SK-N-MC (cell line): ENCODE measurements around the gene PLEKHG4B.

Source experiments
- EZH2 ChIP-seq: fragments of 200-600 bp; sonication (generic); IDR thresholded peaks from one replicate; pipeline ENCODE4 v1.6.1; 2017; ENCODE audit warnings: antibody characterized with exemption
- POLR2AphosphoS5 ChIP-seq: IDR thresholded peaks from 2 replicates; pipeline ENCODE4 v1.6.1; 2012; ENCODE audit warnings: mild to moderate bottlenecking, low read depth, low read length, borderline replicate concordance

DNA sequence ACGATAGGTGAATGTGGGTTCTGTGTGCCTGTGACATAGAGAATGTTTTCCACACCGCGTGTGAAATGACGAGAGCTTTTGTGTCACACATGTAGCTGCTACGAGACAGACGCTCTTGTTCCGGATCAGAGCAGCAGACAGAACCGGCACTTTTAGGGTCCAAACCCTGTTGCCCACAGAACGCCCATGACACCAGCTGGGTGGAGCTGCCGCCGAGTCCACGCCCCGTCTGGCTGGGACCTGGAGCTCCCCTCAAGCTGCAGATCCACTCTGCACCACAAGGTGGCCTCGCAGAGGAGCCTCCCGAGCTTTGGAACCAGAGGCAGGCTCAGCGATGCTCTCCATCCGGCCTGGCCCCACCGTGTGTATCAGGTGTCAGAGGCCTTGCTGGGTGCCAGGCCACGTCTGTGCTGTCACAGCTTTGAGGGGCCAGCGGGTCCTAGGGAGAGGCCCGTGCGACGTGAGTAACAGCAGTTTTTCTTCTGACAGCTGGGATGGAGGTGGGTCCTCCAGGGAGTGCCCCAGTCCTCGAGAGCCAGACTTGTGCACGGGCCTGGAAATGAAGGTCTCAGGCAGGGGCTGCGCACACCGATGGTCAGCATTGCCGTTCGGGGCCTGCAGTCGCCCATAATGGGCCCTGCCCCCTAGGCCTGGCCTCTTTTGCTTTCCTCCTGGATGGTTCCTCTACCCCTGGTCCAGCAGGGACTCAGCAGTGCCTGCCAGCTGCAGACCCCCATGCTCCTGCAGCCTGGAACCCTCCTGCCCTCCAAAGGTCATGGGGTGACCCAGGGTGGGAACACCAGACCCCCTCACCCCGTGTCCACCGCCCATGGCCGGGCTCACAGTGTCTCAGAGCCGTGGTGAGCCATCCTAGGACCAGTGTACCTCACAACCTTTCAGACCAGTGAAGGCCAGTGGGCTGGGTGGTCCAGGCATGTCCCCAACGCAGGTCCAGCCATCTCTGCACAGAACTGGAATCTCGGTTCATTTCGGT, 96.8 kb downstream of the PLEKHG4B start:
- TF ChIP-seq POLR2AphosphoS5 = no peak
- TF ChIP-seq EZH2 = no peak
